Hematopoietic multipotent progenitor cell treated with erythropoietin and hydrocortisone succinate and interleukin-3 and kit ligand, for 17 days (in vitro differentiated cells): Measurements from ENCODE around the gene LRRC23.
A peak's percentile ranks its signal among the peaks of the same experiment; 100 is the strongest.
"Not testable (repeated sequence)": the region's sequence is repeated elsewhere in the genome, so short reads cannot be mapped to it uniquely, and the experiment has no call there.

Experiments
- DNase-seq: peaks from one replicate; pipeline ENCODE4 v3.0.0-alpha.2; 2015; ENCODE audit warnings: low spot score

LRRC23 gene

DNA sequence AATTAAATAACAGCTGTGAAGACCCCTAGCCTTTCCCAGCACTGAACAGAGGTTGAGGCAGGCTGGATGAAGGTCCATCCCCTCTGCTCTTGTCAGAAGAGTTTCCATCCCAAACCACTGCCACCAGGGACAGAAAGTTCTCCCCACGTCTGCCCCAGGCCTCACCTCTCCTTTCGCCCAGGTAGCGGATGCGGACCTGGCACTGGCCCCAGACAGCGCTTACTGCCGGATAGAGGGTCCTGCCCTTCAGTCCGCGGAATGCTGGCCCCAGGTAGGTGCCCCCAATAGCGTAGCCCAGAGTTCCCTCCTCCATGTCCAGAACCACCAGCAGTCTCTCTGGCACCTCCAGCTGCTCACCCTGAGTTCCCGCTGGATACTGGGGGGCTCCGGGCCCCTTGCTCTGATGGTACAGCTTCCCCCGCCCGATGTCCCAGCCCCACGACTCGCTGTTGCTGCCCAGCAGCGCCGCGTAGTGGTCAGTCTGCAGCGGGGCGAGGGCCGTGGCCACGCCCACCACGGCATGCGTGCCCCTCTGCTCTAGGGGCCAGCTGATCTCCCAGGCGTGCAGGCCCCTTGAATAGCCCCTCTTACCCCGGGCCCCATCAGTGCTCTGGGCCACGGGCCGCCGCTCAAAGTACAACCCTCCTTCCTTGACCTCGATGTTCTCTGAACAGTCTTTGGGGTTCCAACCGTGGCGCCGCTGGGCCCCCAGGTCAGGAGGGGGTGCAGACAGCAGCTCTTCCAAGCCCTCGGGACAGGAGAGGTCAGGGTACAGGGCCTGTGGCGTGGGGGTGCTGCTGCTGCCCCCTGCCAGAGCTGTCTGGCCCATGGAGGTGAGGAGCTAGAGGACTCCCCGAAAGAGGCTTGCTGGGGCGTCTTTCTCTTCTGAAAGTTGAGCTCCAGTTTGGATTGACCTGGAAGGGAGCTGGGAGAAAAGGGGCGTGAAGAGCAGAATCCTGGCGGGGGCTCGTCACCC, 32.3 kb upstream of the LRRC23 start:
- peak; percentile 90 for DNase-seq

DNA sequence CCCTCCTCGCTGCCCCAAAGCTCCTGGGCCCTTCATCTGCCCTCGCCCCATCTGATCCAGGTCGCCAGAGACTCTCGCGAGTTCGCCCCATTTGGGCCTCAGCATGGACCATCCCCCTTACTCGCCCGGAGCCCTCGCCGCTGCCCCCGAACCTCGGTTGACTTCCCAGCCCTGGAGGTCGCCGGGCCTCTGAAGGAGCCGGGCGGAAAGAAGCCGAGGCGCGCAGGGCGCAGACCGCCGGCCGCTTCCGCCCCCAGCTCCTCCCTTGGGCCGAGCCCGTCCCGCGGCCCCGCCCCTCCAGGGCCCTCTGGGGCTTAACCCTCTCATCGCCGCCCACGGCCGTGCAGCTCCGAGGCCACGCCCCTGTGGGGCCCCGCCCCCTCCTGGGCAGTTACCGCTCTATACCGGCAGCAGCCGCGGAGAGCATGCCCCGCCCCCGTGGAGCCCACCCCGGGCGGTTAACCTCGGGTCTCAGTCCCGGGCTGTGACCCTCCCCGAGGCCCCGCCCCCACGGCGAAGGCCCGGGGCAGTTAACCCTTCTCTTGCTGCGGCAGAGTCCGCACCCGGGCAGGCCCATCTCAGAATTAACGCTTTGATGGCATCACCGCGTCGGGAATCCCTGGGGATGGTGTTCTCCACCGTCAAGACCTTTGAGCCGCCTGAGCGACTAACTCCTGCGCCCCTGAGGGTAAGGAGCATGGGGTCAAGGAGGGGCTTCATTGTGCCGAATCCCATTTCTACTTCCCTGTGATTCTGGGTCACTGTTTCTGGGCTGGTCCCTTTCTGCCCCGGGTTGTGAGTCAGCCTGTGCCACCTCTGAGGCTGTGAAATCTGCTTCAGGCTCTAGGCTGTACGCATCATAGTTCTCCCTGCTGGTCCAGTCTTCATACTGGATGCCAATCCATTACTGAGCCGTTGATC, 31.3 kb upstream of the LRRC23 start, which contains the start of gene SPSB2:
SPSB2 (minus strand) TSS at position 210 of the 921 bp plus-strand sequence. CDS start 402 bp downstream, outside the sequence.
- DNase-seq = peak; percentile 96

DNA sequence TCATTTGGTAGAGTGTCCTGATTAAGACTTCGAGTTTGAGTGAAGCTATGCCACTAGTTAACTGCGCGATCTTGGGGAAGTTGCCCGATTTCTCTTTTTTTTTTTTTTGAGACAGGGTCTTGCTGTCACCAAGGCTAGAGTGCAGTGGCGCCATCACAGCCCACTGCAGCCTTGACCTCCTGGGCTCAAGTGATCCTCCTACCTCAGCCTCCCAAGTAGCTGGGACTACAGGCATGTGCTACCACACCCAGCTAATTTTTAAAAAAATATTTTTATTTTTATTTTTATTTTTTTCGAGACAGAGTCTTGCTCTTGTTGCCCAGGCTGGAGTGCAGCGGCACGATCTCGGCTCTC, 30.6 kb upstream of the LRRC23 start:
- DNase-seq = not testable (repeated sequence)

DNA sequence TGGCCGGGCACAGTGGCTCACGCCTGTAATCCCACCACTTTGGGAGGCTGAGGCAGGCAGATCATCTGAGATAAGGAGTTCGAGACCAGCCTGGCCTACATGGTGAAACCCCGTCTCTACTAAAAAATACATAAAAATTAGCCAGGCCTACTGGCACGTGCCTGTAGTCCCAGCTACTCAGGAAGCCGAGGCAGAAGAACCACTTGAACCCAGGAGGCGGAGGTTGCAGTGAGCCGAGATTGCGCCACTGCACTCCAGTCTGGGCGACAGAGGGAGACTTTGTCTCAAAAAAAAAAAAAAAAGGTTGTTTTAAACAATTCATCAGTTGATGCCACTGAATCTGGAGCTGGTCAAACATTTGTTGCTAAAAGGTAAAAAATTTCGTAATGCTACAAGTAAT, 24.8 kb upstream of the LRRC23 start:
- DNase-seq = not testable (repeated sequence)

DNA sequence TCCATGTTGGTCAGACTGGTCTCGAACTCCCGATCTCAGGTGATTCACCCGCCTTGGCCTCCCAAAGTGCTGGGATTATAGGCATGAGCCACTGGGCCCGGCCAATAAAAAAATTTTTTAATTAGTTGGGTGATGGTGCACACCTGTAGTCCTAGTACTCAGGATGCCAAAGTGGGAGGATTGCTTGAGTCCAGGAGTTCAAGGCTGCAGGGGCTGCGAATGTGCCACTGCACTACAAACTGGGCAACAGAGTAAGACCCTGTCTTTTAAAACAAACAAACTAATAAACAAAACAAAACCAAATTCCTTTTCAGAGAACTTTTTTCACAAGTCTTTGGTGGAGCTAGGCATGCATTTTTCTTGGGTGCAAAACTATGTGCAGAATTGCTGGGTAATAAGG, 21.4 kb upstream of the LRRC23 start:
- DNase-seq = no peak

DNA sequence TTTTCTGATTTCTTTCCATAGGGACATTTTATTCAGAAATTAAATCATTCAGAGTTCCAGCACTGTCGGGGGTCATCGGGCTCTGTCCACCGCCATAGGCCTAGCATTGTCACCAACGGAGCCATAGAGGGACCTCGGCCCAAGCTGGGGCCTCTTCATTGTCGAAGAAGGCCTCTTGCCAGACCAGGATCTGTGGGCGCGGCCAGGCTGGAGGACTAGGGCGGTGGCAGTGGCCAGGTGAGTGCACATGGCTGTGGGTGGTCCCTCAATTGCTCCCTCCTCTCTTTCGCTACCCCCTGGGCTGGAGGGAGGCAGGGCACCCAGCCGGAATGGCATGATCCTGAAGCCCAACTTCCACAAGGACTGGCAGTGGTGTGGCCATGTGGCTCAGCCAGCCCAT, 20.9 kb upstream of the LRRC23 start:
- DNase-seq = no peak

DNA sequence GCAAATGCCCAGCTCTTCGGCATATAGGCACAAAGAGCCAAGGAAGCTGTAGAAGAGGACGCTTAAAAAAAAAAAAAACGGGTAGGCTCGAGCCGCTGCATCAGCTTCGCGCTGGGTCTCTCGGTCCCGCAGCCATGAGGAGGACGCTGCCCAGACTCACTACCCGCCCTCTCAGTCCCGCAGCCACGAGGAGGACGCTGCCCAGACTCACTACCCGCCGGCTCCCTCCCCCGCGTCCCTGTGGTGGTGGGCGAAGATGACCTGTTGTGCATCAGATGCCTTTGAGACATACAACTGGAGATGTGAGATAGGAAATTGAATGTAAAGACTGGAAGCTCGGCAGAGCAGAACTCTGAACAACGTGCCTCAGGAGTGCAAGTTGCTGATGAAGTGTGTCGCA, 20.1 kb upstream of the LRRC23 start:
- DNase-seq = no peak

DNA sequence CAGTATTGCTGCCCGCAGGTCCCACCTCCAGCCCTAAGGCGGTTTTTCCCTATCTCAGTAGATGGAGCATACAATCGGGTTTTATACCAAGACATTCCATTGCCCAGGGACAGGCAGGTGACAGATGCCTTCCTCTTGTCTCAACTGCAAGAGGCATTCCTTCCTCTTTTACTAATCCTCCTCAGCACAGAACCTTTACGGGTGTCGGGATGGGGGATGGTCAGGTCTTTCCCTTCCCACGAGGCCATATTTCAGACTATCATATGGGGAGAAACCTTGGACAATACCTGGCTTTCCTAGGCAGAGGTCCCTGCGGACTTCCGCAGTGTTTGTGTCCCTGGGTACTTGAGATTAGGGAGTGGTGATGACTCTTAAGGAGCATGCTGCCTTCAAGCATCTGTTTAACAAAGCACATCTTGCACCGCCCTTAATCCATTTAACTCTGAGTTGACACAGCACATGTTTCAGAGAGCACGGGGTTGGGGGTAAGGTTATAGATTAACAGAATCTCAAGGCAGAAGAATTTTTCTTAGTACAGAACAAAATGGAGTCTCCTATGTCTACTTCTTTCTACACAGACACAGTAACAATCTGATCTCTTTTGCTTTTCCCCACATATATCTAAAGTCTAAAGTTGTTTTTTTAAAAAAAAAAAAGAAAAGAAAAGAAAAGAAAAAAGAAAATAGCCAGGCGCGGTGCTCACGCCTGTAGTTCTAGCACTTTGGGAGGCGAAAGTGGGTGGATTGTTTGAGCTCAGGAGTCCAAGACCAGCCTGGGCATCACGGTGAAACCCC, 18.2 kb upstream of the LRRC23 start:
- DNase-seq = not testable (repeated sequence)

DNA sequence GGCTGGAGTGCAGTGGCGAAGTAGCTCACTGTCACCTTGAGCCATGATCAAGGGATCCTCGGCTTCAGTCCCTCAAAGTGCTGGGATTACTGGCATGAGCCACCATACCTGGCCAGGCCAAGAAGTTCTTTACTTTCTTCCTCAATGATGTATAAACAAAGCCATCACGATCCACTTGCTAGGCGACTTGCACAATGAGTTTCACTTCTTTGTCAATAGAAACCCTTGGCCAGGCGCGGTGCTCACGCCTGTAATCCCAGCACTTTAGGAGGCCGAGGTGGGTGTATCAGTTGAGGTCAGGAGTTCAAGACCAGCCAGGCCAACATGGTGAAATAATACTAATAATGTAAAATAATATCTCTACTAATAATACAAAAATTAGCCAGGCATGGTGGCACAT, 17.2 kb upstream of the LRRC23 start:
- DNase-seq = peak; percentile 5

DNA sequence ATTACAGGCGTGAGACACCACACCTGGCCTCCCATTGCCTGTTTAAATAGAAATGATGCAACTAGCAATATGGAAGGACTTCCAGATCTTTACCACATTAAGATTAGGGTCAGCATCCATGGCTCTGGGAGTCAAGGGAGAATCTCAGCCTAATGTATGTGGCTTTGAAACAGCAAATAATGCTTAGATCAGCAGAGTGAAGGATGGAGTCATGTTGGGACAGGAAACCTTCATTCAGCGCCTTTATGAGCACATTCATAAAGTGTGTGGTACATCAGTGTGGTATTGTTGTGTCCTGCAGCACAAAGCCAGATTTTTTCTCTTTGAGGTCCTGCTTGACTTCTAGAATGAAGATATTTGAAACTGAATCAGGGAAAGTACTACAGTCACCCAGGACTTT, 16.3 kb upstream of the LRRC23 start:
- peak; percentile 5 for DNase-seq

DNA sequence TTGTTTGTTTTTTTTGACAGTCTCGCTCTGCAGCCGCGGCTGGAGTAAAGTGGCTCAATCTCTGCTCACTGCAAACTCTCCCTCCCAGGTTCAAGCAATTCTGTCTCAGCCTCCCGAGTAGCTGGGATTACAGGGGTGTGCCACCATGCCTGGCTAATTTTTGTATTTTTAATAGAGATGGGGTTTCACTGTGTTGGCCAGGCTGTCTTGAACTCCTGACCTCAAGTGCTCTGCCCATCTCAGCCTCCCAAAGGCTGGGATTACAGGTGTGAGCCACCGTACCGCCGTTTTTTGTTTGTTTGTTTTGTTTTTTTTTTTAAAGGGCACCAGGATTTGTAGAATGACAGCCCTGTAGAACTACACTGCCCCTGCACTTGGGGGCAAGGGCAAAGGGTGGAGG, 15.8 kb upstream of the LRRC23 start:
- not testable (repeated sequence) for DNase-seq

DNA sequence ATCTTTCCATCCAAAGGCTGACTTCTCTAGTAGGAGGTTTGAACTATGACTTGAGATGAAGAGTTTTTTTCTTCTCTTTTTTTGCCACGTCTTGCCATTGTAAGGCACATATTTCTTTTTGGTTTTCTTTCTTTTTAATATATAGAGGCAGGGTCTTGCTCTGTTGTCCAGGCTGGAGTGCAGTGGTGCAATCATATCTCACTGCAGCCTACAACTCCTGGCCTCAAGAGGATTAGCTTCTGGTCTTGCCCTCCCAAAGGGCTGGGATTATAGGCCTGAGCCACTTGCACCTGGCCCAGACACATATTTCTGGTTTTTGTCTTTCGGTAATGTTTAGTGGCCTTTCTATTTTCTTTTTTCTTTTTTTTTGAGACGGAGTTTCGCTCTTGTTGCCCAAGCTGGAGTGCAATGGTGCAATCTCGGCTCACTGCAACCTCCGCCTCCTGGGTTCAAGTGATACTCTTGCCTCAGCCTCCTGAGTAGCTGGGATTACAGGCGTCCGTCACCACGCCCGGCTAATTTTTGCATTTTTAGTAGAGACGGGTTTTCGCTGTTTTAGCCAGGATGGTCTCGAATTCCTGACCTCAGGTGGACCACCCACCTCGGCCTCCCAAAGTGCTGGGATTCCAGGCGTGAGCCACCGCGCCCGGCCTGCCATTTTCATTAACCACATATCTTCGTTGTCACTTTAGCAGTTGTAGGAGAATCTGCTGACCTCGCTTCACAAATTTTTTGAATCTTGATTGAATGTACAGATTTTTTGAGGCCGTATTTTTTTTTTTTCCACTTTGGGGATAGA, 14.6 kb upstream of the LRRC23 start:
- not testable (repeated sequence) for DNase-seq

DNA sequence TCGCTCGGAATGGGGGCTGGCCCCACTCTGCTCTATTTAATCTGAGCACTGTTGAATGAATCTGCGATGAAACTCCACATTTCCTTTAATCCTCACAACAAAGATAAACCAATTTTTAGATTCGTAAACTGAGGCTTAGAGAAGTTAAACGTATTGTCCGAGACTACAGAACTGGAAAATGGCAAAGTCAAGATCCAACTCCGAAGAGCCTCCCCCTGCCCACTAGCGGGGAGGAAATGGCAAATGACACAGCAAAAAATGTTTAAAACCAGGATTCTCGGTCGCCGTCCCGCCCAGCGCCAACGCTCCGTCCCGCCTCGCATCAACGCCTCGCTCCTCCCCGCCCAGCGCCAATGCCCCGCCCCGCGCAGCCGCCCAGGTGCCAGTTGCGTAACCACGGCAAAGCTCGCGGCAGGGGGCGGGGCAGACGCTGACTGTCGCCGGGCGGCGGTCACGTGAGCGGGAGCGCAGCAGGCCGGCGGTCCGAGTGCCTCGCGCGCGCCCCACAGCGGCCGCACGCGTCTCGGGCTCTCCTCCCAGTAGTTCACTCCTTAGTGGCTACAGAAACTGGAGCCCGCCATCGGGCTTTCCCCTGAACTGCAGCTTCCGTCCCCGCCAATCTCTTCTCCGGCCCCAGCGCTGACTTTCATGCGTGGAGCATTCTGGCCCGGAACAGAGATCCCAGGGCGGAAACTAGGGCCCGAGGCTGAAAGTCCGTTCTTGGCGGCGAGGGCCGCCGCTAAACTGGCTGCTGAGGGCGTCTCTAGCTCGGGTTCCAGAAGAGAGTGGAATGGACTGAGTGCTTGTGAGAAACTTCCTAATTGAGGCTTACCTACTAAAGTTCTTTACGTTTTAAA, 13.6 kb upstream of the LRRC23 start:
- DNase-seq = peak; percentile 98

DNA sequence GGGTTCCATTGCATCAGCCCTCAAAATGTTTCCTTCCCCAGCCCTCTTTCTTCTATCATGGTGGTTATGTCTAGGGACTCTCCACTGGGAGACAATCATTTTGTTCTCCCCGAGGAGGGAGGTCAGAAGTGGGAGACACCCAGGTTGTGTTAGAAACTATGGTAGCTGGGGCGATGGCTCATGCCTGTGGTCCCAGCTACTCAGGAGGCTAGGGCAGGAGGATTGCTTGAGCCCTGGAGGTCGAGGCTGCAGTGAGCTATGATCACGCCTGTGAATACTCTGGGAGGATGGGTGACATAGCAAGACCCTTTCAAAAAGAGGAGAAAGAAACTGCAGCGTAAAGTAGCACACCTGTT, 13.0 kb upstream of the LRRC23 start:
- no peak for DNase-seq

DNA sequence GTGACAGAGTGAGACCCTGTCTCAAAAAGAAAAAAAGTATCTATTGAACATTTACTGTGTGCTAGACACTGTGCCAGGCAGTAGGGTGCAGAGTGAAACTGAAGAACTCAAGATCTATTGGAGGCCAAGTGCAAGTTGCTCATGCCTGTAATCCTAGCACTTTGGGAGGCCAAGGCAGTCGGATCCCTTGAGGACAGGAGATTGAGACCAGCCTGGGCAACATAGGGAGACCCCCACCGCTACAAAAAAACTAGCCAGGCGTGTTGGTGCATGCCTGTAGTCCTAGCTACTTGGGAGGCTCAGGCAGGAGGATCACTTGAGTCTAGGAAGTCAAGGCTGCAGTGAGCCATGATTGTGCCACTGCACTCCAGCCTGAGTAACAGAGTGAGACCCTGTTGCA, 11.9 kb upstream of the LRRC23 start:
- not testable (repeated sequence) for DNase-seq

DNA sequence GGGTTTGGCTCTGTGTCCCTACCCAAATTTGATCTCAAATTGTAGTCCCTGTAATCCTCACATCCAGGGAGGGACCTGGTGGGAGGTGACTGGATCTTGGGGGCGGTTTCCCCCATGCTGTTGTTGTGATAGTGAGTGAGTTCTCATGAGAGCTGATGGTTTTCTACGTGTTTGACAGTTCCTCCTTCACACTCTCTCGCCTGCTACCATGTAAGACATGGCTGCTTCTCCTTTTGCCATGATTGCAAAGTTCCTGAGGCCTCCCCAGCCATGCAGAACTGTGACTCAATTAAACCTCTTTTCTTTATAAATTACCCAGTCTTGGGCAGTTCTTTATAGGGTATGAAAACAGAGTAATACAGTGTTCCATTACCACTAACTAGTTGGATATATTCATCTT, 10.3 kb upstream of the LRRC23 start:
- DNase-seq = no peak

DNA sequence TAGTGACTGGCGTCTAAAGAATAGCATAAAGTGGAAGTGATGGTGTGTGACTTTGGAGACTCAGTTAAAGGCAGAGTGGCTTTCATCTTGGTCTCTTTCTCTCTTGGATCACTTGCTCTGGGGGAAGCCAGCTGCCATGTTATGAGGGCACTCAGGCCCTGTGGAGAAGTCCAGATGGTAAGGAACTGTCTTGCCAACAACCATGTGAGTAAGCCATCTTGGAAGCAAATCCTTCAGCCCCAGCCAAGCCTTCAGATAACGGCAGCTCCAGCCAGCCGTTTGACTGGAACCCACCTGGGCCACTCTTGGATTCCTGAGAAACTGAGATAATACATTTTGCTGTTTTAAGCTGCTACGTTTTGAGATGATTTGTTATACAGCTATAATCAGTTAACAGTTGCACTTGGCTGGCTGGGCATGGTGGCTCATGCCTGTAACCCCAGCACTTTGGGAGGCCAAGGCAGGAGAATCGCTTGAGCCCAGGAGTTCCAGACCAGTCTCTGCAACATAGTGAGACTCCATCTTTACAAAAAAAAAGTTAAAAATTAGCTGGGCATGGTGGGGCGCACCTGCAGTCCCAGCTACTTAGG, 7.7 kb upstream of the LRRC23 start:
- DNase-seq = no peak

DNA sequence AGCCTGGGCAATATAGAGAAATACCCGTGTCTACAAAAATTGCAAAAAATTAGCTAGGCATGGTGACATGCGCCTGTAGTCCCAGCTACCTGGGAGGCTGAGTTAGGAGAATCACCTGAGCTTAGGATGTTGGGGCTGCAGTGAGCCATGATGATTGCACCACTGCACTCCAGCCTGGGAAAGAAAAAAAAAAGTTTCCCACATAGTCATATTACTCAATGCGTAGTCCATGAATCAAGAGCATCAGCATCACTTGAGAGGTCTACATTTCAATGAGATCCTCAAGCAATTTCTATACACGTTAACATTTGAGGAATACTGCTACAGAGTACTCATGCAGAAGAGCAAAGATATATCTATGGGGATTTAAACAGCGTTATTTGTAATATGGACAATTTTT, 5.2 kb upstream of the LRRC23 start:
- no peak for DNase-seq

DNA sequence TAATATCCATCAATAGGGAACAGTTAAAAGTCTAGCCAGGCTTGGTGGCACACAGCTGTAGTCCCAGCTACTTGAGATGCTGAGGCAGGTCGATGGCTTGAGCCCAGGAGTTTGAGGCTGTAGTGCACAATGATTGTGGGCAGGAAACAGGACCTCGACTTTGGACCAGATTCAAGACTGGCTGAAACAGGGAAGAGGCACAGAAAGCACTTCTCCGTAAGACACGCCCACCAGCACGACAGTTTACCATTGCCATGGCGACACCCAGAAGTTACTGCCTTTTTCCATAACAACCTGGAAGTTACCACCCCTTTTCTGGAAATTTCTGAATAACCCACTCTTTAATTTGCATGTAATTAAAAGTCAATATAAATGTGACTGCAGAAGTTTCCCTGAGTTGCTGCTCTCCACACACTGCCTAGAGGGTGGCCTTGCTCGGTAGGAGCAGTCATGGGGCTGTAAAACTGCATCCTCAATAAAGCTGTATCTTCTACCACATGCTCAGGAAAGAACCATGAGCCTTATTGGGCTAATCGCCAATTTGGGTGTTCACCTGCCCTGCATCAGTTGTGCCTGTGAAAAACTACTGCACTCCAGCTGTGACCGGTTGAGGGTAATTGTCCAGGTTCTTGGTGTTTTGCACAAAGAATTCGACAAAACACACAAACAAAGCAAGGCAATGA, 4.6 kb upstream of the LRRC23 start:
- DNase-seq = no peak
